Left colon (tissue), 2 donors: ENCODE data around the gene NUDT8. TPM values are rescaled to one million over a fixed set of nuclear protein-coding genes. Genes with fewer than 3 reads are reported as not detected.
"Not testable (repeated sequence)": the region's sequence is repeated elsewhere in the genome, so short reads cannot be mapped to it uniquely, and the experiment has no call there.

Experiments used
- ATAC-seq: fragments of 200-7000 bp; cut with Tn5 transposase; one replicate; pipeline ENCODE4 v1.9.1; 2020; ENCODE audit warnings: mild to moderate bottlenecking, moderate library complexity
- DNase-seq, 2 donors: peaks; one replicate each; pipeline ENCODE4 v3.0.0-alpha.2; 2020
- intact Hi-C, 2 donors: fragments of 100-400 bp; cut with DNase I in 1 of 2; cut with micrococcal nuclease in 1 of 2; formaldehyde crosslinking; loops; one replicate each; pipeline versions ENCODE4 v1.11.2 to v1.14.0; 2022; cut with DNase I, micrococcal nuclease
- total RNA-seq, 2 donors: library from RNA; stranded (reverse); fragmentation: NEBNext Ultra II Directional; extraction: Animal tissue kit (Norgen Biotek cat#: 25700); gene quantifications; one replicate each; pipeline ENCODE4 v1.2.1, GENCODE V29; 2021
- donor health status: DM: no; HTN: no; CAD: no.
- donor health status: DM: yes; HTN: yes; CAD: no.

The NUDT8 gene
- total RNA-seq, 2 donors from 2014 or later, result 28.8 to 49.8 TPM

DNA sequence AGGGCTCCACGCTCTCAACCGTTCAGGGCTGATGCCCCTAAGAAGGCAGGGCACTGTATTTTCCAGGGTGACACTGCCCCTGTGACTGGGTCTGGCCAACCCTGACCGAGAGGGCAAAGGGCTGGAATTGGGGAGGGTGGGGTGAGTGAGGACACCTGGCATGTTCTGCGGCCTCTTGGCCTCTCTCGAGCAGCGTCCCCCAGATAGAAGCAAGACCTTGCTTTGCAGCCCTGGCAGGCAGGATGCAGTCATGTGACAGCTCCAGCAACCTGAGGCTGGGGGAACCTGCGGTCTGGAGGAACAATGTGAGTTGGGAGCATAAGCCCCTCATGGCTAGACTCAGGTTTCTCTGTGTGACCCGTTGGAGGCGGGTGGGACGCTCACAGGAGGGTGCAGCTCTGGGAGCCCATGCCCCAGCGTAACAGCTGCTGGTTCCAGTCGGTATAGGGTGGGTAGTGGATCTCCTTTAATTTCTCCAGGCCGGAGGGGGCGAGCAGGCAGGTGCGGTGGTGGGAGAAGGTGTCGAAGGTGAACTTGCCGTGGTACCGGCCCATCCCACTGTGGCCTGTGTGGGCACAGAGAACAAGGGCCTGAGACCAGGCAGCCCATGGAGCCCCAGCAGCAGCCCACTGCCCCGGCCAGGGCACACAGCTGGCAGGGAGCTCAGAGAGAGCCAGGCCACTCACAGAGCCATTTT lies 33.2 kb upstream of the NUDT8 start:
- intact Hi-C loops, result no loop called here

DNA sequence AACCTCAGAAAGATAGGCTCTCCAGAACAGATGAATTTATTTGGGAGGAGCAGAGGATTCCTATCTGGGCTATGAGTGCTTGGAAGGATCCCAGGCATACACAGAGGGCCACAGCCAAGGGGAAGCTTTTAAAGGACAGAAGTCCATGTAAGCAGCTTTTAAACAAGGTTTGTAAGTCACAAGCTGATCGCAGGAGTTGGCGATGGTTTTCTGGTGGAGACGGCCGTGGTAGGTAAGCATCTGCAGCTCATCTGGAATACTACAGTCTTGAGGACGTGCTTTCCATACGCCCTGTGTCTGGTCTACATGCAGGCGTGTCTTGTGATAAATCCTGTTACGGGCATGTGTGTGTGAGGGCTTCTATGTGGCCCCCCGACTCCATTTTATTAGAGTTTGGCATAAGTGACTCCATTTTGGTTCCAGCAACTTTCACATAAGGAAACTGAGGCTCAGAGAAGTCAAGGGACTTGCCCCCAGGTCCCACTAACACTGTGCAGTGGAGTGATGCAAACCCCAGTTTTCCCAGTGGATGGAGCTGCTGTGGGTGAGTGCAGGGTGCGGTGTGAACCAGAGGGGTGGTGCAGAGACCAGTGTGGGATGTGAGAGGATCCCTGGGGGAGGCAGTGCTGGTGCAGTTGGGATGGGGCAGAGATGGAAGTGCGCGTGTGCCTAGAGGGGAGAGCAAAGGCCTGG lies 32.6 kb upstream of the NUDT8 start:
- intact Hi-C loops, result no loop called here
- DNase-seq (no peak), ATAC-seq (no peak)

More for the DNA sequence above, 33.2 kb upstream of the NUDT8 start:
- ATAC-seq, result no peak
- DNase-seq, result no peak

DNA sequence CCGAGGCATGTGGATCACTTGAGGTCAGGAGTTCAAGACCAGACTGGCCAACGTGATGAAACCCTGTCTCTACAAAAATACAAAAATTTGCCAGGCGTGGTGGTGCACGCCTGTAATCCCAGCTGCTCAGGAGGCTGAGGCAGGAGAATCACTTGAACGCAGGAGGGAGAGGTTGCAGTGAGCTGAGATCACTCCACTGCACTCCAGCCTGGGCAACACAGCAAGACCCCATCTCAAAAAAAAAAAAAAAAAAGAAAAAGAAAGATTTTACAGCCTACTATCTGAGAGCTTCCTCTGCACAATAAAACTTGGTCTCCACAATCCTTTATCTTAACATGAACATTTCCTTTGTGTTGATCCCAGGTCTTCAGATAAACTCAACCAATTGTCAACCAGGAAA lies 31.0 kb upstream of the NUDT8 start:
- DNase-seq, ATAC-seq, intact Hi-C loops: not testable (repeated sequence)

DNA sequence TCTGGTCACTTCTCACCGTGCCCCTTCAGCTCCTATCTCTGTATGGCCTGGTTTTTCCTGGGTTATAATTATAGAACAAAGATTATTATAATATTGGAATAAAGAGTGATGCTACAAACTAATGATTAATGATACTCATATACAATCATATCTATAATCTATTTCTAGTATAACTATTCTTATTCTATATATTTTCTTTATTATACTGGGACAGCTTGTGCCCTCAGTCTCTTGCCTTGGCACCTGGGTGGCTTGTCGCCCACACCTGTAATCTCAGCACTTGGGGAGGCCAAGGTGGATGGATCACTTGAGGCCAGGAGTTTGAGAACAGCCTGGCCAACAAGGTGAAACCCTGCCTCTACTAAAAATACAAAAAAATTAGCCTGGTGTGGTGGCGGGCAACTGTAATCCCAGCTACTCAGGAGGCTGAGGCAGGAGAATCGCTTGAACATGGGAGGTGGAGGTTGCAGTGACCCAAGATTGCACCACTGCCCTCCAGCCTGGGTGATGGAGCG lies 30.0 kb upstream of the NUDT8 start:
- peak in 1 of 2 donors; percentile 17 for DNase-seq
- ATAC-seq, intact Hi-C loops: not testable (repeated sequence)

DNA sequence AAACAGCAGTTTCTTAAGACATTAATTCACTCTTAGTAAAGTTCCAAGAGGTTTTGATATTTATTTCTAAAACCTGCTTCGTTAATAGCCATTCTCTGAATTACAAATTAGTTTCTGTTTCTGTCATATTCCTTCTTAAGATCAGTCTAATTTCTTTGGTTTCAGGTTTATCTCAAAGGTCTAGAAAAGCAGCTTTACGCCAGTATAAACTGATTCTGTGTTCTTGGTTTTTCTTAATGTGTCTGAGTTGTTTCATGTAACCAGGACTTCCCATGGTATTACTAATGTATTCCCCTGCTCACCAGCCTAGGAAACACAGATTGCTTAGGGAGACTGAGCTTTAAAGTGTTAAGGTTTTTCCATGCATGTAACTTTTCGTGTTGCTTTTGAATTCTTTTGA lies 27.6 kb upstream of the NUDT8 start:
- DNase-seq (no peak), ATAC-seq (no peak)
- intact Hi-C loops, result no loop called here

DNA sequence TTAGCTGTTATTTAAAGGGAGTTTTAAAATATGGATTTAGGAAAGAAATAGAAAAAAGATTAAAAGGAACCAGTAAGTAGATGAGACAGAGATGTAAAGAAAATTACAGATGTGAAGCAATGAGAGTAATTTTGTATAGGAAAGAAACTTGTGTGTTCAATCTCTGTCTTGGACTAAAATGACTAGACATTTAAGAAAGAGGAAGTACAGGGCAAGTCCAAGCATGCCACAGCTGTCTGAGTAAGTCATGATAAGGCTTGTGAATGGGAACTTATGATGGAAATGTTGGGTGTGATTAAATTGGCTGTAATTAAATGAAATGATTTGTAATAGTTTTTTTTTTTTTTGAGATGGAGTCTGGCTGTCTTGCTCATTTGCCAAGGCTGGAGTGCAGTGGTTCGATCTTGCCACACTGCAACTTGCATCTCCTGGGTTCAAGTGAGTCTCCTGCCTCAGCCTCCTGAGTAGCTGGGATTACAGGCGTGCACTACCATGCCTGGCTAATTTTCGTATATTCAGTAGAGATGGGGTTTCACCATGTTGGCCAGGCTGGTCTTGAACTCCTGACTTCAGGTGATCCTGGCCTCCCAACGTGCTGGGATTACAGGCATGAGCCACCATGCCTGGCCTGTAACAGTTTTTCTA lies 26.7 kb upstream of the NUDT8 start:
- ATAC-seq (no peak), DNase-seq (peak in 1 of 2 donors; percentile 16)
- intact Hi-C loops, result no loop called here

DNA sequence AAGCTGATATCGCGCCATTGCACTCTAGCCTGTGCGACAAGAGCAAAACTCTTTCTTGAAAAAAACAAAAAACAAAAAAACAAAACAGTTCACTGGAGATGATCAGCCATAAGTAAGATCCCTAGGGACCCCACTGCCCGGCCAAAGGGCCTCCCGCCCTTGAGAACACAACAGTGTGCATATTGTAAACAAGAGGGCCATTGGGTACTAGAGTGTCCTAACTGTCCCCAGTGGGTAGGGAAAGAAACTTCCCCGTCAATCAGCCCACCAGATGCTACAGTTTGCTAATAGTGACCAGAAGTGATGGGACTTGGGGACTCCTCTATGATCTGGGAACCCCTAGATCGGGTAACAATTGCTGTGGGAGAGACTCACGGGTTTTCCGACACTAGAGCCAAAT lies 24.5 kb upstream of the NUDT8 start:
- intact Hi-C loops, result no loop called here
- DNase-seq (no peak), ATAC-seq (no peak)

DNA sequence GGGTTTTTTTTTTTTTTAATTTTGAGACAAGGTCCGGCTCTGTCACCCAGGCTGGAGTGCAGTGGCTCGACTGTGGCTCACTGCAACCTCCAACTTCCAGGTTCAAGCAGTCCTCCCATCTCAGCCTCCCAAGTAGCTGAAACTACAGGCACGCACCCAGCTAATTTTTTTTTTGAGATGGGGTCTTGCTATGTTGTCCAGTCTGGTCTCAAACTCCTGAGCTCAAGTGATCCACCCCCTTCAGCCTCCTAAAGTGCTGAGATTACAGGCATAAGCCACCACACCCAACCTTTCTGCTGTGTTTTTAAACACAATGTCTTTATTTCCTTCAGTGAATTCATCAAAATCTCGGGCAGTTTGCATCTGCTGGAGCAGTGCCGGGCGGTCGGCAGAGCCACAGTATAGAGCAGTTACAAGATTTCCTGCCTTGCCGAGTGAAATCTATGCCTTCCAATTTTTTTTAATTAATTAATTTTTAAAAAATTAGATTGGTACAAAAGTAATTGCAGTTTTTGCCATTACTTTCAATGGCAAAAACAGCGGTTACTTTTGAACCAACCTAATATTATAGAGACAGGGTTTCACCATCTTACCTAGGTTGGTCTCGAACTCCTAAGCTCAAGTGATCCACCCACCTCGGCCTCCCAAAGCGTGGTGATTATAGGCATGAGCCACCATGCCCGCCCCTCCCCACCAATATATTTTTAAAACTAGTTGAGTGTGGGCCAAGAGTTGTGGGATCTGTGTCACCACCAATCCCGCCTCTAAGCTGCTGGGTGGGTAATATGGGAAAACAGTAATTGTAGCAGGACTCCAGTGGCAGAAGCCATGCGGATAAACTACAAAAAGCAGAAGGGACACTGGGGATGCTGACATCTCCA lies 23.5 kb upstream of the NUDT8 start:
- intact Hi-C loops, result no loop called here
- ATAC-seq (no peak), DNase-seq (peak in 1 of 2 donors; percentile 23)

DNA sequence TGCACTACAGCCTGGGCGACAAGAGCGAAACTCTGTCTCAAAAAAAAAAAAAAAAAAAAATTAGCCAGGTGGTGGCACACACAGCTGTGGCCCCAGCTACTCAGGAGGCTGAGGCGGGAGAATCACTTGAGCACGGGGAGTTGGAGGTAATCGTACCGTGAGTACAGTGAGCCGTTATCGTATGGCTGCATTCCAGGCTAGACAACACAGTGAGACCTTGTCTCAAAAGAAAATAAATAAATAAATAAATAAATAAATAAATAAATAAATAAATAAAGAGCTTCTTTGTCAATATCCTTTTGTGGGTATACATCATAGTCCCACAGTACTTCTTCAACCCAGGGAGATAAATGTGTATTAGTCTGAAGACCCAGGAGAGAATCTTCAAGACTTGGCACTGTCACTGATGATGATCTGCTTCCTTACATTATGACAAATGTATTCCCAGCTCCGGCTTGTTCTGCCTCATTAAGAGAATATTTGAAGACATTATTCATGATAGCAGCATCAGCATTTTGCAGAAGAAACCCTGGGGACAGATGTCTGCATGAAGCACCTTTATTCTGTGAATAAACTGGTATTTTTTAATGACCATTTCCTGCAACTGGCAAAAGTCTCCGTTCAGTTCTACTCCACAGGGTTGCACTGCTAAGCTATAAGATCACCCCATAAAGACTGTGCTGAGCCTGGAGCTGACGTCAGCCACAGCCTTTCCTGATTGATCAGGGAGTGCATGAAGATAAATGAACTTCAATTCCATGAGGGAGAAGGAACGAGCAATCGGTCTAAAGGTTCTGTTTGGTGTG lies 22.4 kb upstream of the NUDT8 start:
- intact Hi-C loops, result no loop called here
- DNase-seq, result peak in 1 of 2 donors; percentile 62
- peak; percentile 58 for ATAC-seq

DNA sequence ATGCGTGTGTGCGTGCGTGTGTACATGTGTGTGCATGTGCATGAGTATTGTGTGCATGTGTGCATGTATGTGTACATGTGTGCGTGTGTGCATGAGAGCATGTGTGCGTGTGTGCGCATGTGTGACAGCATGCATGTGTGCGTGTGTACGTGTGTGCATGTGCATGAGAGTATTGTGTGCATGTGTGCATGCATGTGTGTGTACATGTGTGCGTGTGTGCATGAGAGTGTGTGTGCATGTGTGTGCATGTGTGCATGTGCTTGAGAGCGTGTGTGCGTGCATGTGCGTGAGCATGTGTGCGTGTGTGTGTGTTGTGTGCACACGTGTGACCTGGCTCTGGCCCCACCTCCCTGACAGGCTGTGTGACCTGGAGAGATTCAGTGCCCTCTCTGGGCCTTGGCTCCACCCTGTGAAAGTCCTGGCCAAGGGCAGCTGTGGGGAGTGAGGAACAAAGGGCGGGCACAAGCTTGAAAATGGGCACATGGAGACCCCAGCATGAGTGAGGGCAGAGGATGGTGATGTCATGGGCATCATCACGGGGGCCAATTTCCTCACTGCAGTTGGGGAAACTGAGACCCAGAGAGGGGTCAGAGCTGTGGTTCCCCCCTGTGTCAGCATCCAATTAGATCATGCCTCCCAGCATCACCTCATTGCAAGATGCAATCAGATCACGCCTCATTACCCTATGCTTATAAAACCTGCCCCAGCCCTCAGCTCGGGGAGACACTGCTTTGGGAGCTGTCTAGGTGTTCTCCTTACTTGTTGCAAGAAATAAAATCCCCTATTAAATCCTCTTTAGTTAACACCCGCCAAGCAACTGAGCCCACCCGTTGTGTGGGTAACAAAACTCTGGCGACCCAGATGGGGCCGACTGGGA lies 20.1 kb upstream of the NUDT8 start:
- DNase-seq (peak in 1 of 2 donors; percentile 43), ATAC-seq (peak; percentile 34)
- intact Hi-C loops, result no loop called here

DNA sequence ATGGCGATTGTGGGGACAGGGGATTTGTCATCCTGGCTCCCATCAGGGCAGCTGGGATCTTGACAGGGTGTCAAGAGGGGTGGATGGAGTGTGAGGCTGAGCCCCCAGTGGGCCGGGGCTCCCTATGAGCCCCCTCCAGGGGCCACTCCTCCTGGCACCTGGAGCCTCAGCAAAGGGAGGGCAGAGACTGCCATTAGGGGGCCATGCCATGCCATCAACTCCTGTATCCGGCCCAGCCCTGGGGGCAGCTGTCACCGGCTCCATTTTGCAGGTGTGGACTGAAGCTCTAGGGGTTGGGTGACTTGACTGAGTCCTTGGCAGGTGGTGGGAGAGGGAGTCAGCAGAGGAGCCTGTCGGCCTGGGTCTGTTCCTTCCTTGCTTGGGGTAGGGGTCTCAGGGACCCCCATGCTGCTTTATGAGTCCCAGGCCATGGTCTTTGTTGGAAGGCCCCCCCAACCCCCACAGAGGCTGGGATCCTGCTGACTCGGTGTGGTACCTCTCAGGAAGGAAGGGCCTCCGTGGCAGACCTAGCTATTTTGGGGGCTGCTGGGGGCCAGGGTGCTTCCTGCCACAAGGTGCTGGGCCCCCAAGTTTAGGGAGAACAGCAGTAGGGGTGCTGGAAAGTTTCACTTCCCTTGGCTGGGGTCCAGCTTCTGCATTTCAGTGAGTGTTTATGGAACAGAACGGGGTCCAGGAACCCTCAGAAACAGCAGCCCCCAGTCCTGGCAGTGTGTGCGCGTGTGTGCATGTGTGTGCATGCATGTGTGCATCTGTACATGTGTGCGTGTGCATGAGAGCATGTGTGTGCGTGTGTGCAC lies 19.3 kb upstream of the NUDT8 start:
- ATAC-seq (no peak), DNase-seq (peak in 1 of 2 donors; percentile 41)
- intact Hi-C loops, result no loop called here

DNA sequence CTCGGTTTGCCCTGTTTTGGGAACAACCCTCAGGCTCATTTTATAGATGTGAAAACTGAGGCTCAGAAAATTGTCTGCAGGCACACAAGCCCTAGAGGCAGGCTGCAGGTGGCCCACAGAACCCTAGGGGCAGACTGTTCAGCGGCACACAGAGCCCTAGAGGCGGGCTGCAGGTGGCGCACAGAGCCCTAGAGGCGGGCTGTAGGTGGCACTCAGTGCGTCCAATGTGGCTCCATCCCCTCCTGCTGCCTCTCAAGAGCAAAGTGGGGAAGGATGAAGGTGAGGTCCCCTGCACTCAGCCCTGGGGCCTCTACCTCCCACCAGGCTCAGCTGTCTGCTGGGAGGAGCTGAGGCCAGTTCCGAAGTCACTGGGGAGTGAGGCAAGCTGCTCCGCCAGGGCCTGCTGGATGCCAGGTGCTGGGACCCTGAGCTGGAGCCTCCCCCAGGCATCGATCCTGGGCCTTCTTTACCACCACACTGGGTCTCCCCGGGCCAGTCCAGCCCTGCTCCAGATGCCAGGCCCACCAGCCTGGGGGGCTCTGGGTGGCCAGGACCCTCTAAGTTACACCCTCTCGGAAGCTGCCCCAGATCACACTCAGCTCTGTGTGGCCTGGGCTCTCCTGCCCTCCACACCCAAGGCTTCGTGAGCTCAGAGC lies 18.5 kb upstream of the NUDT8 start:
- DNase-seq (no peak), ATAC-seq (no peak)
- intact Hi-C loops, result no loop called here

DNA sequence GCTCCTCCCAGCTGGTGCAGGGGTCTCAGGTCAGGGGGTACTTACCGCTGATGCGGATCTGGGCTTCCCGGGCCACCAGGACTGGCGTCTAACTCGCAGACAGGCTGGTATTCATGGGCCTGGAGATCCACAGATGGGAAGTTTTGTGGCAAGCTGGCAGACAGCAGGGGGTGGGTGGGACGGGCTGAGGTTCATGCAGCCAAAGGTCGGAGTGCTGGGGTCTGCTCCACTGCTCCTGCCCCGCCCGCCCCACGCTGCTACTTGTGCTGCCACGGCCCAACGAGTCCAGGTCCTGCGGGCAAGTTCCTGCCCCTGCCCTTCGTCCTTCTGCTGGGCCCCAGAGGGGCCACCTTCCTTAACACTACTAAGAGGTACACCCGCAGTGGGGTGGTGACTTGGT lies 17.7 kb upstream of the NUDT8 start:
- intact Hi-C loops, result no loop called here
- DNase-seq (no peak), ATAC-seq (no peak)

DNA sequence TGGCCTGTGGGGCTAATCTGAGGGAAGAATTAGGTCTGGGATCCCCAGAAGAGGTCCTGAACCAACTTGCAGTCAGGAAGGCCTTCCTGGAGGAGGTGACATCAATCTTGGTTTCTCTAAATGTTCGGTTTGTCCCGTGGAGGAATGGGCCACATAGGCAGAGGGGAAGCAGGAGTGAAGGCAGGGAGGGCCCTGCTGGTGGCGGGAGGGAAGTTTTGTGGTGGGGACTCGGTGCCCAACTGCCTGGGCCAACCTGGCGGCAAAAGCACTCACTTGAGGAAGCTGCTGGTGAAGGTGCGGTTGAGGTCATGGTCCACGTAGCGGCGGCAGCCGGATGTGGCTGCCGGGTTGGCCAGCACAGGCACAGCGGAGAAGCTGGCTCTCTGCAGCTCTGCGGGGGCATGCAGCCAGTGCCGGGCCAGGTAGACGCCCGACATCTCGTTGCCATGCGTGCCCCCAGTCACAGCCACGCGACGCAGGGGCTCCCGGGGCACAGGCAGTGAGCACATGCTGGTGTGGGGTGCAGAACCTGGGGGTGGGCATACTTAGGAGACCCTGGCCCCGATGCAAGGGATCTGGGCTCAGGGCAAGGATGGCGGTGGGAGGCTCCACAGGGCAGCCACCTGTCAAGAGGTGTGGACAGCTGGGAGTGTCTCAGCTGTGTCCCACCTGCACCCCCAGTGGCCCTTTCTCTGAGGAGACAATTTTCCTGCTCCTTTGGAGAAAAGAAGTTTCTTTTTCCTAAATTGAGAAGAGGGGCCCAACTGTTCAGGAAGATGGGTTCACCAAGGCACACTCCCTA lies 17.0 kb upstream of the NUDT8 start:
- DNase-seq (peak; percentile 72 to 79), ATAC-seq (peak; percentile 77)
- intact Hi-C loops, result no loop called here
